ENCODE results near the gene GCN1.

GCN1 gene

GRCh38 chr12:120109570-120110267, 84.8 kb downstream of the GCN1 start:
- DNase-seq (ENCODE audit: low read depth, low spot score), result no peak
- no peak for TF ChIP-seq EZH2 (IDR thresholded peaks at IDR 0.05)
- no peak for TF ChIP-seq FOXP2 (optimal IDR thresholded peaks at IDR 0.05; ENCODE audit: control extremely low read depth, extremely low read length, insufficient read depth)
- no peak for TF ChIP-seq POLR2AphosphoS5 (IDR thresholded peaks at IDR 0.05; ENCODE audit: borderline replicate concordance, low read depth, low read length)
- H3K9me3 ChIP-seq (ENCODE audit: low read depth, low read length), result no peaks in the 10 kb centered on the region
- no peak overlapping the region for H3K27ac ChIP-seq
- H3K9ac ChIP-seq (ENCODE audit: insufficient read length), result no peak overlapping the region
- H3K4me3 ChIP-seq, result no peak overlapping the region
- H3K36me3 ChIP-seq (ENCODE audit: insufficient read depth, low read length), result peaks cover 4% of the 10 kb centered on the region

- Histone ChIP-seq H3K9me3 (ENCODE audit: low read depth, low read length) (no peaks in the 10 kb centered on the region), H3K36me3 (ENCODE audit: insufficient read depth, low read length) (peaks cover 8% of the 10 kb centered on the region; the same call in 1 of the 2 replicates), H3K9ac (ENCODE audit: insufficient read length) (no peak overlapping the region), H3K4me3 (no peak overlapping the region), H3K27ac (no peak overlapping the region)
- TF ChIP-seq FOXP2 (optimal IDR thresholded peaks at IDR 0.05; ENCODE audit: control extremely low read depth, extremely low read length, insufficient read depth), result no peak
- no peak for DNase-seq (ENCODE audit: low read depth, low spot score)
Observed at GRCh38 chr12:120106151-120106550, 88.4 kb downstream of the GCN1 start.

GRCh38 chr12:120103371-120103770, 91.1 kb downstream of the GCN1 start:
- H3K4me3 ChIP-seq, result no peak overlapping the region
- peaks cover 9% of the 10 kb centered on the region; the same call in 1 of the 2 replicates for H3K36me3 ChIP-seq (ENCODE audit: insufficient read depth, low read length)
- no peak for DNase-seq (ENCODE audit: low read depth, low spot score)
- H3K27ac ChIP-seq, result no peak overlapping the region
- TF ChIP-seq FOXP2 (optimal IDR thresholded peaks at IDR 0.05; ENCODE audit: control extremely low read depth, extremely low read length, insufficient read depth) (no peak), EZH2 (IDR thresholded peaks at IDR 0.05) (no peak), POLR2AphosphoS5 (IDR thresholded peaks at IDR 0.05; ENCODE audit: borderline replicate concordance, low read depth, low read length) (no peak)
- H3K9me3 ChIP-seq (ENCODE audit: low read depth, low read length), result no peaks in the 10 kb centered on the region
- no peak overlapping the region for H3K9ac ChIP-seq (ENCODE audit: insufficient read length)

- no peaks in the 10 kb centered on the region for H3K9me3 ChIP-seq (ENCODE audit: low read depth, low read length)
- no peak overlapping the region for H3K9ac ChIP-seq (ENCODE audit: insufficient read length)
- peaks cover 13% of the 10 kb centered on the region; the same call in 1 of the 2 replicates for H3K36me3 ChIP-seq (ENCODE audit: insufficient read depth, low read length)
- H3K27ac ChIP-seq, result no peak overlapping the region
- DNase-seq (ENCODE audit: low read depth, low spot score), result no peak
- no peak overlapping the region for H3K4me3 ChIP-seq
- TF ChIP-seq FOXP2 (optimal IDR thresholded peaks at IDR 0.05; ENCODE audit: control extremely low read depth, extremely low read length, insufficient read depth) (no peak), EZH2 (IDR thresholded peaks at IDR 0.05) (no peak), POLR2AphosphoS5 (IDR thresholded peaks at IDR 0.05; ENCODE audit: borderline replicate concordance, low read depth, low read length) (no peak)
Observed at GRCh38 chr12:120103044-120103338, 91.5 kb downstream of the GCN1 start.

GRCh38 chr12:120102189-120103043, 92.1 kb downstream of the GCN1 start:
- no peak overlapping the region for H3K27ac ChIP-seq
- DNase-seq (ENCODE audit: low read depth, low spot score), result no peak

GRCh38 chr12:120101617-120102016, 92.9 kb downstream of the GCN1 start:
- Histone ChIP-seq H3K9ac (ENCODE audit: insufficient read length) (no peak overlapping the region), H3K27ac (no peak overlapping the region), H3K4me3 (no peak overlapping the region), H3K36me3 (ENCODE audit: insufficient read depth, low read length) (peaks cover 13% of the 10 kb centered on the region; the same call in 1 of the 2 replicates), H3K9me3 (ENCODE audit: low read depth, low read length) (no peaks in the 10 kb centered on the region)
- TF ChIP-seq POLR2AphosphoS5 (IDR thresholded peaks at IDR 0.05; ENCODE audit: borderline replicate concordance, low read depth, low read length) (no peak), EZH2 (IDR thresholded peaks at IDR 0.05) (no peak), FOXP2 (optimal IDR thresholded peaks at IDR 0.05; ENCODE audit: control extremely low read depth, extremely low read length, insufficient read depth) (no peak)
- no peak for DNase-seq (ENCODE audit: low read depth, low spot score)

More at GRCh38 chr12:120102189-120103043, 92.1 kb downstream of the GCN1 start:
- H3K9me3 ChIP-seq (ENCODE audit: low read depth, low read length), result no peaks in the 10 kb centered on the region
- H3K4me3 ChIP-seq, result no peak overlapping the region
- H3K36me3 ChIP-seq (ENCODE audit: insufficient read depth, low read length), result peaks cover 13% of the 10 kb centered on the region; the same call in 1 of the 2 replicates
- H3K9ac ChIP-seq (ENCODE audit: insufficient read length), result no peak overlapping the region
- TF ChIP-seq EZH2 (IDR thresholded peaks at IDR 0.05) (no peak), POLR2AphosphoS5 (IDR thresholded peaks at IDR 0.05; ENCODE audit: borderline replicate concordance, low read depth, low read length) (no peak), FOXP2 (optimal IDR thresholded peaks at IDR 0.05; ENCODE audit: control extremely low read depth, extremely low read length, insufficient read depth) (no peak)

- Histone ChIP-seq H3K9ac (ENCODE audit: insufficient read length) (no peak overlapping the region), H3K9me3 (ENCODE audit: low read depth, low read length) (no peaks in the 10 kb centered on the region), H3K4me3 (no peak overlapping the region), H3K27ac (no peak overlapping the region), H3K36me3 (ENCODE audit: insufficient read depth, low read length) (peaks cover 17% of the 10 kb centered on the region; the same call in 1 of the 2 replicates)
- no peak for DNase-seq (ENCODE audit: low read depth, low spot score)
- TF ChIP-seq EZH2 (IDR thresholded peaks at IDR 0.05) (no peak), POLR2AphosphoS5 (IDR thresholded peaks at IDR 0.05; ENCODE audit: borderline replicate concordance, low read depth, low read length) (no peak), FOXP2 (optimal IDR thresholded peaks at IDR 0.05; ENCODE audit: control extremely low read depth, extremely low read length, insufficient read depth) (no peak)
Observed at GRCh38 chr12:120101182-120101581, 93.3 kb downstream of the GCN1 start.

- H3K9ac ChIP-seq (ENCODE audit: insufficient read length), result no peak overlapping the region
- H3K4me3 ChIP-seq, result no peak overlapping the region
- no peaks in the 10 kb centered on the region for H3K9me3 ChIP-seq (ENCODE audit: low read depth, low read length)
- H3K27ac ChIP-seq, result no peak overlapping the region
- TF ChIP-seq POLR2AphosphoS5 (IDR thresholded peaks at IDR 0.05; ENCODE audit: borderline replicate concordance, low read depth, low read length) (no peak), EZH2 (IDR thresholded peaks at IDR 0.05) (no peak), FOXP2 (optimal IDR thresholded peaks at IDR 0.05; ENCODE audit: control extremely low read depth, extremely low read length, insufficient read depth) (no peak)
- DNase-seq (ENCODE audit: low read depth, low spot score), result no peak
- peaks cover 17% of the 10 kb centered on the region; the same call in 1 of the 2 replicates for H3K36me3 ChIP-seq (ENCODE audit: insufficient read depth, low read length)
Observed at GRCh38 chr12:120100630-120101029, 93.9 kb downstream of the GCN1 start.

All from SK-N-MC (cell line).